Measurements from ENCODE around the gene ATXN7L1.

Gene ATXN7L1

GRCh38 chr7:105682341-105683060, 193.9 kb downstream of the ATXN7L1 start:
- Histone ChIP-seq H3K36me3 (ENCODE audit: control insufficient read depth, low read depth, low read length) (no peaks in the 10 kb centered on the region), H3K27ac (ENCODE audit: low read length) (no peak overlapping the region), H3K4me3 (ENCODE audit: low read length) (no peak overlapping the region), H3K9ac (ENCODE audit: low read length) (no peak overlapping the region), H3K4me1 (ENCODE audit: control insufficient read depth, low read depth, low read length) (peaks cover 18% of the 10 kb centered on the region), H3K27me3 (ENCODE audit: control insufficient read depth, insufficient read depth, low read length) (no peaks in the 10 kb centered on the region), H3K9me3 (ENCODE audit: control insufficient read depth, low read depth, low read length) (no peaks in the 10 kb centered on the region)

- Histone ChIP-seq H3K36me3 (ENCODE audit: control insufficient read depth, low read depth, low read length) (no peaks in the 10 kb centered on the region), H3K4me1 (ENCODE audit: control insufficient read depth, low read depth, low read length) (peaks cover 18% of the 10 kb centered on the region), H3K9ac (ENCODE audit: low read length) (no peak overlapping the region), H3K4me3 (ENCODE audit: low read length) (no peak overlapping the region), H3K27me3 (ENCODE audit: control insufficient read depth, insufficient read depth, low read length) (no peaks in the 10 kb centered on the region), H3K27ac (ENCODE audit: low read length) (no peak overlapping the region), H3K9me3 (ENCODE audit: control insufficient read depth, low read depth, low read length) (no peaks in the 10 kb centered on the region)
These were observed 195.8 kb downstream of the ATXN7L1 start for GRCh38 chr7:105680505-105681187.

- H3K27me3 ChIP-seq (ENCODE audit: control insufficient read depth, insufficient read depth, low read length): no peaks in the 10 kb centered on the region
- no peaks in the 10 kb centered on the region for H3K36me3 ChIP-seq (ENCODE audit: control insufficient read depth, low read depth, low read length)
- no peak overlapping the region for H3K4me3 ChIP-seq (ENCODE audit: low read length)
- H3K4me1 ChIP-seq (ENCODE audit: control insufficient read depth, low read depth, low read length): peaks cover 27% of the 10 kb centered on the region
- H3K27ac ChIP-seq (ENCODE audit: low read length): no peak overlapping the region
- H3K9me3 ChIP-seq (ENCODE audit: control insufficient read depth, low read depth, low read length): no peaks in the 10 kb centered on the region
- no peak overlapping the region for H3K9ac ChIP-seq (ENCODE audit: low read length)
These were observed 197.4 kb downstream of the ATXN7L1 start for GRCh38 chr7:105678811-105679495.

GRCh38 chr7:105677817-105678573, 198.4 kb downstream of the ATXN7L1 start:
- no peak overlapping the region for H3K9ac ChIP-seq (ENCODE audit: low read length)
- H3K36me3 ChIP-seq (ENCODE audit: control insufficient read depth, low read depth, low read length): no peaks in the 10 kb centered on the region
- H3K4me3 ChIP-seq (ENCODE audit: low read length): no peak overlapping the region
- H3K9me3 ChIP-seq (ENCODE audit: control insufficient read depth, low read depth, low read length): no peaks in the 10 kb centered on the region
- H3K27me3 ChIP-seq (ENCODE audit: control insufficient read depth, insufficient read depth, low read length): no peaks in the 10 kb centered on the region
- H3K27ac ChIP-seq (ENCODE audit: low read length): no peak overlapping the region
- peaks cover 26% of the 10 kb centered on the region for H3K4me1 ChIP-seq (ENCODE audit: control insufficient read depth, low read depth, low read length)

GRCh38 chr7:105677410-105677730, 199.0 kb downstream of the ATXN7L1 start:
- H3K4me3 ChIP-seq (ENCODE audit: low read length): no peak overlapping the region
- no peak overlapping the region for H3K9ac ChIP-seq (ENCODE audit: low read length)
- no peaks in the 10 kb centered on the region for H3K9me3 ChIP-seq (ENCODE audit: control insufficient read depth, low read depth, low read length)
- no peaks in the 10 kb centered on the region for H3K27me3 ChIP-seq (ENCODE audit: control insufficient read depth, insufficient read depth, low read length)
- no peak overlapping the region for H3K27ac ChIP-seq (ENCODE audit: low read length)
- peaks cover 25% of the 10 kb centered on the region for H3K4me1 ChIP-seq (ENCODE audit: control insufficient read depth, low read depth, low read length)
- no peaks in the 10 kb centered on the region for H3K36me3 ChIP-seq (ENCODE audit: control insufficient read depth, low read depth, low read length)

GRCh38 chr7:105675934-105676371, 200.4 kb downstream of the ATXN7L1 start:
- Histone ChIP-seq H3K36me3 (ENCODE audit: control insufficient read depth, low read depth, low read length) (no peaks in the 10 kb centered on the region), H3K4me1 (ENCODE audit: control insufficient read depth, low read depth, low read length) (peaks cover 25% of the 10 kb centered on the region), H3K27me3 (ENCODE audit: control insufficient read depth, insufficient read depth, low read length) (no peaks in the 10 kb centered on the region), H3K4me3 (ENCODE audit: low read length) (no peak overlapping the region), H3K9me3 (ENCODE audit: control insufficient read depth, low read depth, low read length) (no peaks in the 10 kb centered on the region), H3K9ac (ENCODE audit: low read length) (no peak overlapping the region), H3K27ac (ENCODE audit: low read length) (no peak overlapping the region)

GRCh38 chr7:105674200-105674920, 202.0 kb downstream of the ATXN7L1 start:
- Histone ChIP-seq H3K9ac (ENCODE audit: low read length) (no peak overlapping the region), H3K27ac (ENCODE audit: low read length) (no peak overlapping the region), H3K4me1 (ENCODE audit: control insufficient read depth, low read depth, low read length) (peaks cover 17% of the 10 kb centered on the region), H3K4me3 (ENCODE audit: low read length) (no peak overlapping the region), H3K36me3 (ENCODE audit: control insufficient read depth, low read depth, low read length) (no peaks in the 10 kb centered on the region), H3K27me3 (ENCODE audit: control insufficient read depth, insufficient read depth, low read length) (no peaks in the 10 kb centered on the region), H3K9me3 (ENCODE audit: control insufficient read depth, low read depth, low read length) (no peaks in the 10 kb centered on the region)

- Histone ChIP-seq H3K4me1 (ENCODE audit: control insufficient read depth, low read depth, low read length) (peaks cover 15% of the 10 kb centered on the region), H3K9ac (ENCODE audit: low read length) (no peak overlapping the region), H3K4me3 (ENCODE audit: low read length) (no peak overlapping the region), H3K27me3 (ENCODE audit: control insufficient read depth, insufficient read depth, low read length) (no peaks in the 10 kb centered on the region), H3K36me3 (ENCODE audit: control insufficient read depth, low read depth, low read length) (no peaks in the 10 kb centered on the region), H3K27ac (ENCODE audit: low read length) (no peak overlapping the region), H3K9me3 (ENCODE audit: control insufficient read depth, low read depth, low read length) (no peaks in the 10 kb centered on the region)
These were observed 202.9 kb downstream of the ATXN7L1 start for GRCh38 chr7:105673367-105674084.

GRCh38 chr7:105672801-105673200, 203.6 kb downstream of the ATXN7L1 start:
- no peak overlapping the region for H3K27ac ChIP-seq (ENCODE audit: low read length)

GRCh38 chr7:105666324-105666723, 210.1 kb downstream of the ATXN7L1 start:
- H3K27me3 ChIP-seq (ENCODE audit: control insufficient read depth, insufficient read depth, low read length): no peaks in the 10 kb centered on the region
- no peaks in the 10 kb centered on the region for H3K36me3 ChIP-seq (ENCODE audit: control insufficient read depth, low read depth, low read length)

More at GRCh38 chr7:105672801-105673200, 203.6 kb downstream of the ATXN7L1 start:
- H3K27me3 ChIP-seq (ENCODE audit: control insufficient read depth, insufficient read depth, low read length): no peaks in the 10 kb centered on the region
- H3K4me1 ChIP-seq (ENCODE audit: control insufficient read depth, low read depth, low read length): peaks cover 15% of the 10 kb centered on the region
- H3K9ac ChIP-seq (ENCODE audit: low read length): no peak overlapping the region
- H3K4me3 ChIP-seq (ENCODE audit: low read length): no peak overlapping the region
- no peaks in the 10 kb centered on the region for H3K36me3 ChIP-seq (ENCODE audit: control insufficient read depth, low read depth, low read length)
- no peaks in the 10 kb centered on the region for H3K9me3 ChIP-seq (ENCODE audit: control insufficient read depth, low read depth, low read length)

More at GRCh38 chr7:105666324-105666723, 210.1 kb downstream of the ATXN7L1 start:
- no peak overlapping the region for H3K27ac ChIP-seq (ENCODE audit: low read length)
- peaks cover 22% of the 10 kb centered on the region for H3K4me1 ChIP-seq (ENCODE audit: control insufficient read depth, low read depth, low read length)
- no peak overlapping the region for H3K9ac ChIP-seq (ENCODE audit: low read length)
- H3K9me3 ChIP-seq (ENCODE audit: control insufficient read depth, low read depth, low read length): no peaks in the 10 kb centered on the region
- H3K4me3 ChIP-seq (ENCODE audit: low read length): no peak overlapping the region

All from iPS-18a (cell line).